OCI-LY7 (cell line): Measurements from ENCODE around the gene FARSA. TPM values are rescaled to one million over a fixed set of nuclear protein-coding genes. Genes with fewer than 3 reads are reported as not detected.
A peak's percentile ranks its signal among the peaks of the same experiment; 100 is the strongest.

ENCODE experiments used
- Bru-seq: library from RNA; stranded (reverse); fragments of 400-500 nt; gene quantifications from one replicate; lab custom pipeline; 2021; lab: Mats Ljungman, UMichigan
- BruChase-seq, 2 experiments: library from RNA; stranded (reverse); fragments of 400-500 nt; gene quantifications; one replicate each; lab custom pipeline; 2021; lab: Mats Ljungman, UMichigan
- BruUV-seq: library from RNA; stranded (reverse); fragments of 400-500 nt; replicated peaks from 2 replicates; lab custom pipeline; 2021; lab: Mats Ljungman, UMichigan
- CTCF ChIA-PET: fragments of 300-600 bp; sonication (Branson Sonifier 250); formaldehyde crosslinking; loops from one replicate; lab custom pipeline; 2022; ENCODE audit warnings: antibody characterized with exemption; ENCODE audit not compliant: unreplicated experiment; lab: Charles Lee
- POLR2A ChIA-PET: fragments of 300-600 bp; sonication (Branson Sonifier 250); formaldehyde crosslinking; loops from one replicate; lab custom pipeline; 2022; ENCODE audit warnings: antibody characterized with exemption; lab: Charles Lee
- DNase-seq: peaks from one replicate; pipeline ENCODE4 v3.0.0-alpha.2; 2015; ENCODE audit warnings: low spot score
- H2AFZ ChIP-seq: fragments of 200-600 bp; sonication (generic), shearing (Covaris generic); 2 replicates; pipeline ENCODE4 v1.6.1; 2014; ENCODE audit warnings: mild to moderate bottlenecking, antibody characterized with exemption, low read length, moderate library complexity
- H3K27ac ChIP-seq: fragments of 200-600 bp; sonication (generic); 2 replicates; pipeline ENCODE4 v1.5.1; 2014; ENCODE audit warnings: mixed run types, low read depth, mild to moderate bottlenecking, moderate library complexity, low read length, inconsistent platforms; ENCODE audit not compliant: poor library complexity, severe bottlenecking
- H3K36me3 ChIP-seq: fragments of 200-600 bp; sonication (generic); 2 replicates; pipeline ENCODE4 v1.6.1; 2014; ENCODE audit warnings: mild to moderate bottlenecking, antibody characterized with exemption, low read length, moderate library complexity, mixed read lengths; ENCODE audit not compliant: insufficient read depth
- H3K4me1 ChIP-seq: fragments of 200-600 bp; sonication (generic); 2 replicates; pipeline ENCODE4 v1.5.1; 2014; ENCODE audit warnings: mild to moderate bottlenecking, low read length; ENCODE audit not compliant: insufficient read depth, poor library complexity, severe bottlenecking
- H3K4me2 ChIP-seq: fragments of 200-600 bp; sonication (generic); 2 replicates; pipeline ENCODE4 v1.6.1; 2014; ENCODE audit warnings: mild to moderate bottlenecking, low read length
- H3K4me3 ChIP-seq: fragments of 200-600 bp; sonication (generic); 2 replicates; pipeline ENCODE4 v1.5.1; 2014; ENCODE audit warnings: mild to moderate bottlenecking, low read depth, low read length; ENCODE audit not compliant: poor library complexity, severe bottlenecking
- H3K79me2 ChIP-seq: fragments of 200-600 bp; sonication (generic); 2 replicates; pipeline ENCODE4 v1.6.1; 2016; ENCODE audit warnings: low read depth, mild to moderate bottlenecking, low read length, moderate library complexity, mixed read lengths; ENCODE audit not compliant: insufficient read depth
- H3K9me2 ChIP-seq: fragments of 200-600 bp; sonication (generic); 2 replicates; pipeline ENCODE4 v1.6.1; 2016; ENCODE audit warnings: mild to moderate bottlenecking, low read length, mixed read lengths; ENCODE audit not compliant: insufficient read depth
- H3K9me3 ChIP-seq: fragments of 200-600 bp; sonication (generic); 2 replicates; pipeline ENCODE4 v1.6.1; 2014; ENCODE audit warnings: mild to moderate bottlenecking, mixed run types, low read length, mixed read lengths
- H4K20me1 ChIP-seq: fragments of 200-600 bp; sonication (generic); 2 replicates; pipeline ENCODE4 v1.6.1; 2014; ENCODE audit warnings: mild to moderate bottlenecking, antibody characterized with exemption, low read length, moderate library complexity, mixed read lengths; ENCODE audit not compliant: insufficient read depth
- CTCF ChIP-seq: fragments of 200-600 bp; sonication (generic); conservative IDR thresholded peaks from 2 replicates; pipeline ENCODE4 v1.5.1; 2014; ENCODE audit warnings: mild to moderate bottlenecking, antibody characterized with exemption, low read length, moderate library complexity, mixed read lengths
- EZH2phosphoT487 ChIP-seq: fragments of 200-600 bp; sonication (generic); IDR thresholded peaks from 2 replicates; pipeline ENCODE4 v1.6.1; 2018; ENCODE audit warnings: low read depth, borderline replicate concordance, mild to moderate bottlenecking, mixed run types, antibody characterized with exemption, low read length, moderate library complexity, mixed read lengths
- intact Hi-C: fragments of 100-400 bp; cut with micrococcal nuclease; formaldehyde crosslinking; loops from one replicate; pipeline ENCODE4 v1.10.0; 2022; ENCODE audit not compliant: unreplicated experiment
- long read RNA-seq: library from polyadenylated mRNA; stranded (forward); transcript quantifications from one replicate; pipeline ENCODE4 v2.0.0, GENCODE V29; 2022
- total RNA-seq, 2 experiments: library from RNA; depleted of rRNA in 1 of 2; stranded (reverse); fragments of >200 nt in 1 of 2; shearing (Covaris generic) in 1 of 2; gene quantifications; 2 replicates each; pipeline ENCODE4 v1.2.3, GENCODE V29; 2014 to 2022

Gene FARSA
- total RNA-seq (2014; rRNA removed; shearing (Covaris generic)): 96.1 and 135 TPM in 2 replicates
- 90.7 and 117 TPM in 2 replicates for total RNA-seq (2022)
- Bru-seq, nascent RNA: percentile 66 among the genes with signal in this experiment
- BruChase-seq, experiment 1, labeled RNA remaining after a 6-hour chase: percentile 77 among the genes with signal in this experiment
- BruChase-seq, experiment 2, labeled RNA remaining after a 2-hour chase: percentile 75 among the genes with signal in this experiment
- long read RNA-seq, transcript FARSA-201 (13 exons, 1,814 nt): major isoform, 362 of 443 reads
- long read RNA-seq, partial matches to known transcripts: 29 of 443 reads
- long read RNA-seq, other reads (novel, unspliced or antisense): 48 of 443 reads

- intact Hi-C loops: loop anchor here (2.0 kb wide), 1 partner anchor 43 kb away; the partner anchor contains the start of gene GCDH
Observed at GRCh38 chr19:12933287-12934072, at the start of gene FARSA. Gene FARSA (minus strand): TSS chr19:12933711. CDS start chr19:12933696, 15 bp downstream.

DNA sequence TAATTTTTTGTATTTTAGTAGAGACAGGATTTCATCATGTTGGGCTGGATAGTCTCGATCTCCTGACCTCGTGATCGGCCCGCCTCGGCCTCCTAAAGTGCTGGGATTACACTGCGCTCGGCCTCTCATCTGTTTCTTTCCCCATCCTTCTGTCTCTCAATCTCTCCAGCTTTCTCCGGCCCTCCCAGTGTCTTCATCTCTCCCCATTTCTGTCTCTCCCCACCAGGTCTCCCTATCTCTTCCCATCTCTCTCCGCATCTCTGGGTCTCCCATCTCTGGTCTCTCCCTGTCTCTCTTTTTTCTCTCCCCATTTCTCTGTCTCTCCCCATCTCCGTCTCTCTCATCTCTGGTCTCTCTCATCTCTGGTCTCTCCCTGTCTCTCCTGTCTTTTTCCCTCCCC, 49.6 kb upstream of the FARSA start:
- ChIA-PET CTCF (interaction anchor here (0.6 kb wide), 1 partner anchor 51 kb away, joined by 3 read pairs; no protein-coding TSS in a partner anchor), POLR2A (no interaction called here)
- Histone ChIP-seq H3K27ac (no peak overlapping the region), H4K20me1 (no peaks in the 10 kb centered on the region), H2AFZ (peak overlapping the region; percentile 48; the same call in 1 of the 2 replicates), H3K9me3 (no peaks in the 10 kb centered on the region), H3K9me2 (no peaks in the 10 kb centered on the region), H3K36me3 (no peaks in the 10 kb centered on the region), H3K4me1 (no peaks in the 10 kb centered on the region), H3K79me2 (no peaks in the 10 kb centered on the region), H3K4me2 (peak overlapping the region; percentile 59), H3K4me3 (peak overlapping the region; percentile 51)
- TF ChIP-seq EZH2phosphoT487 (no peak), CTCF (no peak)
- no peak for DNase-seq
- intact Hi-C loops: loop anchor here (2.0 kb wide), 1 partner anchor 78 kb away; no protein-coding TSS in a partner anchor
- BruUV-seq: no TSS peak

More at GRCh38 chr19:12933287-12934072, at the start of gene FARSA:
- DNase-seq: peak; percentile 95
- ChIA-PET POLR2A (interaction anchor here (0.6 to 1.2 kb wide), 3 partner anchors 33 to 172 kb away, joined by 3 to 5 read pairs (median 3); no protein-coding TSS in a partner anchor), CTCF (interaction anchor here (0.6 to 1.7 kb wide), 2 partner anchors 28 to 32 kb away, joined by 4 to 7 read pairs; no protein-coding TSS in a partner anchor)
- TSS peak; percentile 55 for BruUV-seq
- Histone ChIP-seq H3K4me2 (peak within 1 kb of the TSS; percentile 89), H3K9me2 (no peaks in the 10 kb centered on the region), H3K36me3 (peaks cover 31% of the 10 kb centered on the region), H2AFZ (peak within 1 kb of the TSS; percentile 70; the same call in 1 of the 2 replicates), H3K4me3 (peak within 1 kb of the TSS; percentile 91), H3K79me2 (peaks cover 27% of the 10 kb centered on the region), H4K20me1 (peaks cover 8% of the 10 kb centered on the region; the same call in 1 of the 2 replicates), H3K9me3 (no peaks in the 10 kb centered on the region), H3K4me1 (peaks cover 45% of the 10 kb centered on the region), H3K27ac (peak within 1 kb of the TSS; percentile 42)
- no peak for TF ChIP-seq EZH2phosphoT487
- no peak for TF ChIP-seq CTCF
